ENCODE data around the gene MTRFR.
"Not testable (repeated sequence)": the region's sequence is repeated elsewhere in the genome, so short reads cannot be mapped to it uniquely, and the experiment has no call there.

MTRFR gene

DNA sequence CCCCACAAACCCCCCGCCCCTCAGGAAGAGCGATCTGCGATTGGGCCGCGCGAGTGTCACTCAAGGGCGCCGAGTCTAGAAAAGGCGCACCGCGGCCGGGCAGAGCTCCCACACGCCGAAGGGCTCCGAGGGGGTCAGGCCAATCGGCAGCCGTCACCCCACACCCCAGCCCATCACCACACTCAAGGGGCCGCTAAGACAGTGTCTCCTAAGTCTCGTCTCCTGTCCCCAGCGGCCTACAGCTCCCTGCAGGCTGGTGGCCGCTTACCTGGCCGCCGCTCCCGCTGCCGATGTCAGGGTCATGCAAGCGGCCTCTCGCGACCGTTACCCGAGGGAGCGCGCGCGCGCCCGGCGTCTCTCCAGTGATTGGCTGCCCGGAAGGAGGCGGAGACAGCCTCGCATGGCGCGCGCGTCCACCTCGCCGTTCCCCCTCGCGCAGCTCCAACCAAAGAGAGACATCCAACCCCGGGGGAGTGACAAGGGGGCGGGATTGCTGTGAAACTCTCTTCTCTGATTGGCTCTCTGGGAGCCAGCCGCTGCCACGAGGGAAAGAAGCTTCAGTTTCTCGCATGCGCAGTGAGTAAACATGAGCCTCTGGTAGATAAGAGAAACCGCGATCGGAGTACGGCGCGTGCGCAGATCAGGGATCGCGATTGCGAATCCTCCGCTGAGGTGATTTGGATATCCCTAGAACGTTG is at the start of gene MTRFR, which contains the start of gene MPHOSPH9:
TSS of gene MTRFR (plus strand) at position 630 of the 698 bp plus-strand sequence. CDS start 20,239 bp downstream, outside the sequence.
TSS of gene MPHOSPH9 (minus strand) at position 335 of the 698 bp plus-strand sequence. CDS start 2,777 bp downstream, outside the sequence.
- peak; percentile 98 to 99 for DNase-seq

- DNase-seq = no peak
These were observed 45.6 kb upstream of the MTRFR start for GRCh38 chr12:123187637-123188036.

GRCh38 chr12:123199936-123200335 is 33.3 kb upstream of the MTRFR start:
- DNase-seq = no peak

- peak in 1 of 2 experiments; percentile 11 for DNase-seq
These were observed 32.8 kb upstream of the MTRFR start for GRCh38 chr12:123200414-123200813.

DNA sequence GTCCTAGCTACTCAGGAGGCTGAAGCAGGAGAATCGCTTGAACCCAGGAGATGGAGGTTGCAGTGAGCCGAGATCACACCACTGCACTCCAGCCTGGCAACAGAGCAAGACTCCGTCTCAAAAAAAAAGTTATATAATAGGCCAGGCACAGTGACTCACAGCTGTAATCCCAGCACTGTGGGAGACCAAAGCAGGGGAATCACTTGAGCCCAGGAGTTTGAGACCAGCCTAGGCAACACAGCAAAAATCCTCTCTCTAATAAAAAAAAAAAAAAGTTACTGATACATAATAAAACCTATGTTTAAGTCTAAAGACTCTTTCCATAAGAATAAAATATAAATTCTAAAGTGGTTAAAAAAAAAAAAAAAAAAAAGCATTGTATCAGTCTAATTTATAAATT is 26.4 kb upstream of the MTRFR start:
- not testable (repeated sequence) for DNase-seq

GRCh38 chr12:123207815-123208214 is 25.4 kb upstream of the MTRFR start:
- DNase-seq = not testable (repeated sequence)

GRCh38 chr12:123223241-123223668 is 10.0 kb upstream of the MTRFR start:
- peak; percentile 62 to 74 for DNase-seq

GRCh38 chr12:123225443-123225842 is 7.8 kb upstream of the MTRFR start:
- no peak for DNase-seq

GRCh38 chr12:123227581-123228258 is 5.5 kb upstream of the MTRFR start:
- no peak for DNase-seq

- DNase-seq = no peak
These were observed 4.2 kb upstream of the MTRFR start for GRCh38 chr12:123229051-123229450.

- no peak for DNase-seq
These were observed 1.3 kb upstream of the MTRFR start for GRCh38 chr12:123231931-123232330.

GRCh38 chr12:123232472-123232806 is 797 bp upstream of the MTRFR start:
- no peak for DNase-seq

DNA sequence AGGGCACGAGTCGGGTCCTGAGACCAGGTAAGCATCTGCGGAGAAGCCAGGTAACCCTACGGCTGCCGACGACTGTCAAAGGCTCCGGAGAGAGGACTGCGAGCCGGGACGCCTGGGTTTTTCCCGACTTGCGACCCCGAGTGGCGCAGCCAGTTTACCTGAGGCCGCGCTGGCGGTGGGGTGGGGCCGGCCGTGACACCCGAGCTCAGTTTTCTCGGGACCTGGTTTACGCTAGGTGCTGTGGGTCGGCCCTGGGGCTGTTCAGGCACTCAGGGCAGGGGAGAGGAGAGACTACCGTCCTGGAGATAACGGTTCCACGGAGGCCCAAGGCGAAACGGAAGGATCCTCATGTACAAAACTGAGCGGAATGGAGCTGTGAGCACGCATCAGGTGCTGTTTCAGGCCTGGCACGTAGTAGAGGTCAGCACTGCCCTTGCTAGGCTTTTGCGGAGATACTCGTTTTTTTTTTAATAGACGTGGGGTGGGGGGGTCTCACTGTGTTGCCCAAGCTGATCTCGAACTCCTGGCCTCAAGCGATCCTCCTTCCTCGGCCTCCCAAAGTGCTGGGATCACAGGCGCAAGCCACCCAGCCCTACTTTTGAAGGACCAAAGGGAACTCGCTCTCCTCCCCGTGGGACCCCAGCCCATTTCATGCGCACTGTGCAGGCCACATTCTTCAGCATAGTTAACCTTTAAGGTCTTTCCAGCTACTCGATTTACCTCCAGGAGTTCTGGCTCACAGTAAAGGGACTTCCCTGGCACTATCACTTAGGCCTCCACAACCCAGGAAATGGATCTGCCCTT is 471 bp downstream of the MTRFR start:
- DNase-seq = peak in 1 of 2 experiments; percentile 27

GRCh38 chr12:123237646-123238329 is 4.6 kb downstream of the MTRFR start:
- peak; percentile 77 to 80 for DNase-seq

GRCh38 chr12:123238330-123238682 is 5.1 kb downstream of the MTRFR start:
- DNase-seq = no peak

- DNase-seq = no peak
These were observed 5.7 kb downstream of the MTRFR start for GRCh38 chr12:123238961-123239360.

- no peak for DNase-seq
These were observed 9.1 kb downstream of the MTRFR start for GRCh38 chr12:123242116-123242904.

GRCh38 chr12:123243671-123244262 is 10.5 kb downstream of the MTRFR start:
- DNase-seq = no peak

DNA sequence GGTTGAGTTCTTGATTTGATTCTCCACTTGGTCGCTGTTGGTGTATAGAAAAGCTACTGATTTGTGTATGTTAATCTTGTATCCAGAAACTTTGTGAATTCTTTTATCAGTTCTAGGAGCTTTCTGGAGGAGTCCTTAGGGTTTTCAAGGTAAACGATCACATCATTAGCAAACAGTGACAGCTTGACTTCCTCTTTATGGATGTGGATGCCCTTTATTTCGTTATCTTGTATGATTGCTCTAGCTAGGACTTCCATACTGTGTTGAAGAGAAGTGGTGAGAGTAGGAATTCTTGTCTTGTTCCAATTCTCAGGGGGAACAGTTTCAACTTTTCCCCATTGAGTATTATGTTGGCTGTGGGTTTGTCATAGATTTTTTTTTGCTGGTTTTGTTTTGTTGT is 12.4 kb downstream of the MTRFR start:
- no peak for DNase-seq

DNA sequence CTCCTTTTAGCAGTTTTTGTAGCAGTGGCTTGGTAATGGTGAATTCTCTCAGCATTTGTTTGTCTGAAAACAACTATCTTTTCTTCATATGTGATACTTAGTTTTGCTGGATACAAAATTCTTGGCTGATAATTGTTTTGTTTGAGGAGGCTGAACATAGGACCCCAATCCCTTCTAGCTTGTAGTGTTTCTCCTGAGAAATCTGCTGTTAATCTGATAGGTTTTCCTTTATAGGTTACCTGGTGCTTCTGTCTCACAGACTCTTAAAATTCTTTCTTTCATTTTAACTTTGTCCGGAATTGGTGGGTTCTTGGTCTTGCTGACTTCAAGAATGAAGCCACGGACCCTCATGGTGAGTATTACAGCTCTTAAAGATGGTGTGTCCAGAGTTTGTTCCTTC is 14.9 kb downstream of the MTRFR start:
- DNase-seq = not testable (repeated sequence)

DNA sequence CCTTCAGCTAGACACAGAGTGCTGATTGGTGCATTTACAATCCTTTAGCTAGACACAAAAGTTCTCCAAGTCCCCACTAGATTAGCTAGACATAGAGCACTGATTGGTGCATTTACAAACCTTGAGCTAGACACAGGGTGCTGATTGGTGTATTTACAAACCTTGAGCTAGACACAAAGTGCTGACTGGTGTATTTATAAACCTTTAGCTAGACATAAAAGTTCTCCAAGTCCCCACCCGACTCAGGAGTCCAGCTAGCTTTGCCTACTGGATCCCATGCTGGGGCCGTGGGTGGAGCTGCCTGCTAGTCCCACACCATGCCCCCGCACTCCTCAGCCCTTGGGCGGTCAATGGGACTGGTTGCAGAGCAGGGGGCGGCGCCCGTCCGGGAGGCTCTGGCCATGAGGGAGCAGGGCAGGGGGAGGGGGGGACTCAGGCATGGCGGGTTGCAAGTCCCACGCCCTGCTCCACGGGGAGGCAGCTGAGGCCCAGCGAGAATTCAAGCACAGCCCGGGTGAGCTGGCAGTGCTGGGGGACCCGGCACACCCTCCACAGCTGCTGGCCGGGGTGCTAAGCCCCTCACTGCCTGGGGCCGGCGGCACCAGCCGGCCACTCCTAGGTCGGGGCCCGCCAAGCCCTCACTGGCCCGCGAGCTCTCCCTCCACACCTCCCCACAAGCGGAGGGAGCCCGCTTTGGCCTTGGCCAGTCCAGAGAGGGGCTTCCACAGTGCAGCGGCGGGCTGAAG is 15.9 kb downstream of the MTRFR start:
- not testable (repeated sequence) for DNase-seq
